ACHN (cell line): ENCODE results near the gene SRM.
"Not testable (repeated sequence)": the region's sequence is repeated elsewhere in the genome, so short reads cannot be mapped to it uniquely, and the experiment has no call there.

Experiments
- DNase-seq: peaks from one replicate; pipeline ENCODE4 v3.0.0-alpha.2; 2015
- in situ Hi-C: cut with HindIII; loops from 2 replicates; pipeline ENCODE4 v1.10.0; 2017; ENCODE audit warnings: low sequenced_read_pairs, low pct_ligation_motif_present, low pct_unique_long_range_greater_than_20kb

The SRM gene

DNA sequence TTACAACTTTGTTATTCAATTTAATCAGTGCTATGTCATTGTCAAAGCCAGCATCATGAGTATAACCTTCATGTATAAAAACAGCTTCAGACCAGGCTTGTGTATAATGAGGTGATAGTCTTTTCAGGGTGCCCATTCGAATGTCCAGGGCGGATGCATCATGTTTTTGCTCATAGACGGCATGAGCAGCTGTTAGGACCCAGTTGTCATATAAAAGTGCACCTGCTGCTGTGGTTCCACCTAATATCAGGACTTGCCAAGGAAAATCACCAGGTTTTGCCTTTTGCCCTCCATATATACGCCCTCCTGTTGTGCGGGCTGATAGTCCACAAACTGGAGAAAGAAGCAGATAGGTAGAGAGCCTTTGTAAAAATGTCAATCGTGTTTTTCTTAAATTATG lies 32.5 kb downstream of the SRM start:
- no peak for DNase-seq
- in situ Hi-C loops = no loop called here

DNA sequence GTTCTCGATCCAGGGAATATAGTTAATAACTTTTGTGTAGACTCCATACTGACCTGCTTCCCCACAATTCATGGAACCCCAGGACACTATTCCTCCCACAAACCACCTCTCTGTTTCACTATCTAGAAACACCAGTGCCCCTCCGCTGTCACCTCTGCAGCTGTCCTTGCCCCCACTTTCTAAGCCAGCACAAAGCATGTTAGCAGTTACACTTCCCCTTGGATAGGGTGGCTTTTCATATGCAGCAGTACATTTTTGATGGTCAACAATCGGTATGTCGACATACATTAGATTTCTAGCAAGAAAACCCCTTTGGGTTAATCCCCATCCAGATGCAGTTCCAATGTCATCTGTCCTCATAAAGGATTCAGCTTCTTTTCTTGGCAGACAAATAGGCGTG lies 32.9 kb downstream of the SRM start:
- in situ Hi-C loops = no loop called here
- no peak for DNase-seq

- DNase-seq = no peak
- in situ Hi-C loops = no loop called here
These were observed 33.8 kb downstream of the SRM start for GRCh38 chr1:11026052-11026451.

GRCh38 chr1:11025618-11026017 lies 34.2 kb downstream of the SRM start:
- DNase-seq = no peak
- in situ Hi-C loops = no loop called here

DNA sequence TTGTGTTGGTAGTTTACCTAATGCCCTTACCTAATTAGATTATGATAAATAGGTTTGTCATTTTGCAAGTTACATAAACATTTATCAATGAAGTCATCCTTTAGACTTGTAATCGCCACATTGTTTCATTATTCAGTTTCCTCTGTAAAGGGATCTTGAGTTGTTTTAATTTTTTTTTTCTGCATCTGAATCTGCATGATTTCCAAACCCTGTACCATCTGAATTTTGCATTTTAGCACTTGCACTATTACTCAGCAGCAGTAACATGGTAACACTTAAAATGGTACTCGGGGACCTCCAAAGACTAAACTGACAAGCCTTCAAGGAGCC lies 35.0 kb downstream of the SRM start:
- in situ Hi-C loops = no loop called here
- no peak for DNase-seq

DNA sequence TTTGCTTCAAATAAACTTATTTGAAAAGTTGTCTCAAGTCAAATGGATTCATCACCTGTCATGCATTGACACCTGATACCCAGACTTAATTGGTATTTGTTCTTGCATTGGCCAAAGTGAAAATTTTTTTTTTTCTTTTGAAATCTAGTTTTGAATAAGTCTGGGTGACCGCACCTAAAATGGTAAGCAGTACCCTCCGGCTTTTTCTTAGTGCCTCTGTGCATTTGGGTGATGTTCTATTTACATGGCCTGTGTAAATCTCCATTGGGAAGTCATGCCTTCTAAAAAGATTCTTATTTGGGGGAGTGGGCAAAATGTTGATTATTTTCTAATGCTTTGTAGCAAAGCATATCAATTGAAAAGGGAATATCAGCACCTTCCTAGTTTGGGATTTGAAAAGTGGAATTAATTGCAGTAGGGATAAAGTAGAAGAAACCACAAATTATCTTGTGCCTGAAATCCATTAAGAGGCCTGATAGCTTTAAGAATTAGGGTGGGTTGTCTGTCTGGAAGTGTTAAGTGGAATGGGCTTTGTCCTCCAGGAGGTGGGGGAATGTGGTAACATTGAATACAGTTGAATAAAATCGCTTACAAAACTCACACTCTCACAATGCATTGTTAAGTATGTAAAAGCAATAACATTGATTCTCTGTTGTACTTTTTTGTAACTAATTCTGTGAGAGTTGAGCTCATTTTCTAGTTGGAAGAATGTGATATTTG lies 35.5 kb downstream of the SRM start:
- in situ Hi-C loops = no loop called here
- DNase-seq = no peak

DNA sequence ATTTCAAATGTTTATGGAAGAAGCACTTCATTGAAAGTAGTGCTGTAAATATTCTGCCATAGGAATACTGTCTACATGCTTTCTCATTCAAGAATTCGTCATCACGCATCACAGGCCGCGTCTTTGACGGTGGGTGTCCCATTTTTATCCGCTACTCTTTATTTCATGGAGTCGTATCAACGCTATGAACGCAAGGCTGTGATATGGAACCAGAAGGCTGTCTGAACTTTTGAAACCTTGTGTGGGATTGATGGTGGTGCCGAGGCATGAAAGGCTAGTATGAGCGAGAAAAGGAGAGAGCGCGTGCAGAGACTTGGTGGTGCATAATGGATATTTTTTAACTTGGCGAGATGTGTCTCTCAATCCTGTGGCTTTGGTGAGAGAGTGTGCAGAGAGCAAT lies 36.6 kb downstream of the SRM start:
- DNase-seq = no peak
- in situ Hi-C loops = no loop called here

GRCh38 chr1:11019971-11020370 lies 39.8 kb downstream of the SRM start:
- DNase-seq = no peak
- in situ Hi-C loops = no loop called here

GRCh38 chr1:11019358-11019757 lies 40.5 kb downstream of the SRM start:
- in situ Hi-C loops, DNase-seq: not testable (repeated sequence)

- in situ Hi-C loops = no loop called here
- no peak for DNase-seq
These were observed 46.7 kb downstream of the SRM start for GRCh38 chr1:11013160-11013531.

- peak; percentile 83 for DNase-seq
- in situ Hi-C loops = no loop called here
These were observed 47.3 kb downstream of the SRM start, which contains the start of gene TARDBP for GRCh38 chr1:11012260-11013159. Gene TARDBP, plus strand, starts transcription at chr1:11012654. Its CDS starts 1,074 bp downstream, at chr1:11013728.
